HG03565 (cell line): Measurements from ENCODE around the gene PROM1.

Source experiments
- ATAC-seq: cut with Tn5 transposase; IDR thresholded peaks from one replicate; pipeline ENCODE4 v1.9.1; 2021; ENCODE audit warnings: mild to moderate bottlenecking, moderate library complexity; ENCODE audit not compliant: unreplicated experiment

PROM1 gene

GRCh38 chr4:15995826-15996225 is 88.0 kb downstream of the PROM1 start:
- no peak for ATAC-seq

GRCh38 chr4:15992167-15992485 is 91.7 kb downstream of the PROM1 start:
- ATAC-seq = no peak

- ATAC-seq = no peak
Observed at GRCh38 chr4:15990570-15991285, 93.1 kb downstream of the PROM1 start.

- ATAC-seq = no peak
Observed at GRCh38 chr4:15989424-15989823, 94.4 kb downstream of the PROM1 start.

- no peak for ATAC-seq
Observed at GRCh38 chr4:15988222-15988621, 95.6 kb downstream of the PROM1 start.

GRCh38 chr4:15986907-15987306 is 96.9 kb downstream of the PROM1 start:
- no peak for ATAC-seq

GRCh38 chr4:15983610-15984009 is 100.2 kb downstream of the PROM1 start:
- ATAC-seq = no peak

- ATAC-seq = no peak
Observed at GRCh38 chr4:15982842-15983524, 100.8 kb downstream of the PROM1 start.

GRCh38 chr4:15976456-15977447 is 107.1 kb downstream of the PROM1 start:
- ATAC-seq = no peak

GRCh38 chr4:15971068-15971801 is 112.6 kb downstream of the PROM1 start:
- ATAC-seq = no peak

GRCh38 chr4:15968551-15969300 is 115.1 kb downstream of the PROM1 start:
- no peak for ATAC-seq

- no peak for ATAC-seq
Observed at GRCh38 chr4:15965325-15965724, 118.5 kb downstream of the PROM1 start.

- ATAC-seq = no peak
Observed at GRCh38 chr4:15964159-15964558, 119.7 kb downstream of the PROM1 start.

GRCh38 chr4:15963576-15963975 is 120.2 kb downstream of the PROM1 start:
- ATAC-seq = peak; percentile 81

- ATAC-seq = no peak
Observed at GRCh38 chr4:15963001-15963451, 120.8 kb downstream of the PROM1 start, which contains the start of gene FGFBP2. Gene FGFBP2, minus strand, starts transcription at chr4:15963175. Its CDS starts 46 bp downstream, at chr4:15963129.

- ATAC-seq = no peak
Observed at GRCh38 chr4:15961781-15962510, 121.9 kb downstream of the PROM1 start.

- ATAC-seq = no peak
Observed at GRCh38 chr4:15958562-15958961, 125.3 kb downstream of the PROM1 start.

- peak; percentile 86 for ATAC-seq
Observed at GRCh38 chr4:15956179-15956850, 127.5 kb downstream of the PROM1 start.

- ATAC-seq = no peak
Observed at GRCh38 chr4:15955670-15956069, 128.2 kb downstream of the PROM1 start.
